Measurements from ENCODE around the gene MYOZ1.

The MYOZ1 gene

DNA sequence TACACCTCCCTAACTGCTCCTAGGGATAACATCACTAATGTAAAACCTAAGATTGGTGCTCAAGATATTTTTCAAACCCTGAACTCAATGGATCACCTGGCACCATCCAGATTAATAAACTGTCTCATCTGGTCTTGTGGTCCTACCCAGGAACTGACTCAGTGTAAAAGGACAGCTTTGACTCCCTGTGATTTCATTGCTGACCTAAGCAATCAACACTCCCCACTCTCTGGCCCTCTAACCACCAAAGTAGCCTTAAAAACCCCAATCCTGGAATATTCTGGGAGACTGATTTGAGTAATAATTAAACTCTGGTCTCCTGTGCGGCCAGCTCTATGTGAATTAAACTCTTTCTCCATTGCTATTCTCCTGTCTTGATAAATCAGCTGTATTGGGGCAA lies 43.9 kb downstream of the MYOZ1 start:
- no peak for DNase-seq (ENCODE audit: low spot score)

DNA sequence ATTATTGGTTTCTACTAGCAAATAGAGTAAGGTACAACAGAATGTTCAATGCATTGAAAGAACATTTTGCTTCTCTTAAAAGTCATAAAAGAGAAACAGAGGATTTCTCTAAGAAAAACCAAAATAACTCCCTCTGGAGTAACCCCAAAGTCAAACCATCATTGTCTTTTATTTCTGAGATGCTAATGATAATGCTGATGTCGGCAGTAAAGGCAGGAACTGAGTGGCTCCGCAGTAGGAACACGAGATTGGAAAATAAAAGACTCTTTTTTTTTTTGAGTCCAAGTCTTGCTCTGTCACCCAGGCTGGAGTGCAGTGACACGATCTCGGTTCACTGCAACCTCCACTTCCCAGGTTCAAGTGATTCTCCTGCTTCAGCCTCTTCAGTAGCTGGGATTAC lies 47.5 kb downstream of the MYOZ1 start:
- DNase-seq (ENCODE audit: low spot score) = no peak

DNA sequence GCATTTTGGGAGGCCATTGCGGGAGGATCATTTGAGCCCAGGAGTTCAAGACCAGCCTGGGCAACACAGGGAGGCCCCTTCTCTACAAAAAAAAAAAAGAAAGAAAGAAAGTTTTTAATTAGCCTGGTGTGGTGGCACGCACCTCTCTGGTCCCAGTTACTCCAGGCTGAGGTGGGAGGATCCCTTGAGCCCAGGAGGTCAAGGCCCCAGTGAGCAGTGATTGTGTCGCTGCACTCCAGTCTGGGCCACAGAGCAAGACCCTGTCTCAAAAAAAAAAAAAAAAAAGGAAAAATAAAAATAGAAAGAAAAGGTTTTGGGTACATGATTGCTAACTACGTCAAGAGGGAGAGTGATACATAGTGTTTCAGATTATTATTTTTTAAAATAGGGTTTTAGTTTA lies 48.2 kb downstream of the MYOZ1 start:
- DNase-seq (ENCODE audit: low spot score) = no peak

DNA sequence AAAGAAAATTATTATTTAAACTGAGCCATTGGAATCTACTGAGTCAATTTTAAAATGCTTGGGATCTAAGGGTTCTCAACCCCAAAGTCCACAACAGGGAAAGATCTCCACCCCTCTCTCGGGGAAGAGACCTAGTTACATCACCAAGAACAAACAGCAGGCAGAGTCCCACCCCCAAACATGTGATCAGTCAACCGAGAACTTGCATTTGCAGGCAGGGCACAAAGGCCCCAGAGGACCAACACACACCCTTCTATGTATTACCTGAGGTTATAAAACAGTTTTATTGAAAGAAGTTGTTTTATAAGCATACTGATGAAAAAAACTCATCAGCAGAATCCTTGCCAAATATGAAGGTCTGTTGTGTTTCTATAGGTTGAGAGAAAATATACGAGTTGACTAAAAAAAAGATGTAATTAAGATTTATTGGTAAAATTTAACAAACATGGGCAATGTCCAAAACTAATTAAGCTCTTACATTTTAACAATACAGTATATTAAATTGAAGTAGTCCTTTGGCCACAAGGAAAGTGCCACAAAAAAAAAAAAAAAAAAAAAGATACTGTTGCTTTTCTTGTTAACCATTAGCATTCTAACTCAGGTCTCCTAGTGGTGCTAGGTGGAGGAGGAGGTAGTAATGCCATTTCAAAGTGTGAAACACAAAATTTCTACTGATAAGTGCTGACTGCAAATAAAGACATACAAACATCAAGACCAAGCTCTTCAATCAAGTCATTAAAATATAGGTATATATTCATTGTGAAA lies 49.2 kb downstream of the MYOZ1 start:
- DNase-seq (ENCODE audit: low spot score) = peak; percentile 46

DNA sequence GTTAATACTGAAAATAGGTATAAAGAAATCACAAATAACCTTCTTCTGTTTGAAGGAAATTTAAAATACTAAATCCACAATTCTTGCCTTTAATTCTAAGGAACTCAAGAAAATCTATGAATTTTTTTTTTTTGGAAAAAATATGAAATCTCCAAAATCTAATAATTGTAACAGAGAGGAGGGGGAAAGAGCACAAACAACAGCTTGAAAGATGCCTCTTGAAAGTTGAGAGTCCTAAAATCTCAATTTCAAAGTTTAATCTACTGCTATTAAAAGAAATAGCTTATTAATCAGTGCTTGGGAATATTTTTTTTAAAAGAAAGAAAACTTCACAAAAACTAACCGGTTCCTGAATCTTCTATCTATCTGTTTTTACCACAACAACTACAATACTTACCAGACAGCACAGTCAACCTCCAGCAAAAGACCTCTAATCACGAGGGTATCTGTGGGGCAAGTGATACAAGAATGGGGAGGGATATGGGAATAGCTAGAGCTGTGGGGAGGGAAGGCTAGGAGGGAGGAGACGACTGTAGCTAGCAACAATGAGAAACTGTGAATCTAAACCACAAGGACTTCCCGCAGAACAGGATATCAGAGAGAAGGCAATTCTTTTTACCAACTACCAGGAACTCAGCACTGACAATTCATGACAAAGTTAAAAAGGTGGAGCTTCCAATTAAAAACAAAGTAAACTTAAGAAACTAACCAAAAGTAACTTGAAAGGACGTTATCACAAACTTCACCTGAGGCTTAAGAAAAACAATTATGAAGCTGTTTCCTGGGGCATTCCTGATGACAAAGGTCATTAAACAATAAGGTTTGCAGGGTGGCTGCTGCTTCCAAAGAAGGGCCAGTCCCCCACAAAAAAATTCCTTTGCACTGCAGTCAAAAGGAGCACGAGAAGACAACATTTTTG lies 50.1 kb downstream of the MYOZ1 start, which contains the start of gene USP54:
USP54 (minus strand) TSS at position 462 of the 919 bp plus-strand sequence. CDS start 15,684 bp downstream, outside the sequence.
- peak; percentile 2 for DNase-seq (ENCODE audit: low spot score)

DNA sequence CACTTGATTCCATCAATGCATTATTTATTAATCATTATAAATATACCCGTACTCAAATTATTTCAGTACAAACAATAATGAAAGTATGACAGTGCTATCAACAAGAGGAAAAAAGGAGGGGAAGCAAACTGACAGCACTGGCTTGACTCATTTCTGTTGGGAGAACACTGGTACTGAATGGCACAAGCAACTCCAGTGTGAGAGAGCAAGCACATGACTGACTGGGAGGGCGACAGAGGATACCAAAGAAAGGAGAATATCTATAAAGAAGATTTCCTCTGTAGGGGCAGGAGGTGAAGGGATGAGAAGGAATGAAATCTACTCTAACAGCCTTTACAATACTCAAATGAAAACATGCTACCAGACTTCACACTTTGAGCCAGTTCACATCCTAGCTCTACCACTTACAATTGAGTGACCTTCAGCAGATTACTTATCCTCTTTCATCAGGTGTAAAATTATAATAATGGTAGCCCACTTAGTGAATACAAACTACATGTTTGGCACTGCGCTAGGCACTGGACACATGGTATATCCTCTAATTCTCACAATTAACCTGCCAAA lies 51.6 kb downstream of the MYOZ1 start:
- DNase-seq (ENCODE audit: low spot score) = no peak

DNA sequence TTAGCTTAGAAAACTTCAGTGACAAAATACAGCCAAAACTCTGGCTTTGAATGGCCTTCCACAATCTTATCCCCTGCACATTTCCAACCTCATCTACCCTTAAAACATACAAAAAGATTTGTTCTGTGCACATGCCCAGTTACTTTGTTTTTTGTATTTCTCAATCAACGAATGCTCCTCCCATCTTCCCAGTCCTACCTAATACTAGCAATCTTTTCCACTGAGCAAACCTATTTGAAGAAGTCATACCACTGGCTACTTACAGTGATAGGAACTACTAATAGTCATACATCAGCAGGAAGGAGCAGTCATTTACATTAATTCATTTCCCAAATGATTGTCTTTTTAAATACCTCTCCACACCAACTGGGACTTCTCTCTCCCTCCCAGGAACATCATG lies 52.6 kb downstream of the MYOZ1 start:
- DNase-seq (ENCODE audit: low spot score) = no peak

DNA sequence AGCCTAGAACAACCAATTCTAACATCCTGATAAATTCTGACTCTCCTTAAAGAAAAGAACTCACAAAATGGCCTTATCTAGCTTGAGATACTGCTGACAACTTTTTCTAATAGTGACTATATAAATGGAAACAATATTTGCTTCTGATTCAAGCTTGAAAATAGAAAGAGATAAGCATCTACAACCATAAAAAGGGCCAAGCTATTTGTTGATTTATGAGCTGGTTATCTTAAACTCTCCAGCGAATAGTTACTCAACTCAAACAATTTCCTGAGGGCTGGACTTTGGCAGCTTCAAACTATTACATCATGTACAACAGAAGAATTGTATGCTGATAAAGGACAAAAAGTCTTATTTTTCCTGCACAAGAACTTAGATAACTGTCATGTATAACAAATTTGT lies 54.7 kb downstream of the MYOZ1 start:
- no peak for DNase-seq (ENCODE audit: low spot score)

DNA sequence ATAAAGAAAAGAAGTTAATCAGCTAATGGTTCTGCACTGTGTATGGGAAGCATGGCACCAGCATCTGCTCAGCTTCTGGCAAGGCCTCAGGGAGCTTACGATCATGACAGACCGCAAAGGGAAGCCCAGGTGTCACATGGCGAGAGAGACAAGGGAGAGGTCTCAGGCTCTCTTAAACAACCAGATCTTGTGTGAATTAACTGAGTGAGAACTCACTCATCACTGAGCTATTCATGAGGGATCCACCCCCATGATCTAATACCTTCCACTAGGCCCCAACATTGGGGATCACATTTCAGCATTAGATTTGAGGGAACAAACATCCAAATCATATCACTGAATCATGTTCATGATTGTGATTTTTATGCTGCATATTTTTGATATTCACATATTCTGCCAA lies 55.9 kb downstream of the MYOZ1 start:
- DNase-seq (ENCODE audit: low spot score) = no peak

DNA sequence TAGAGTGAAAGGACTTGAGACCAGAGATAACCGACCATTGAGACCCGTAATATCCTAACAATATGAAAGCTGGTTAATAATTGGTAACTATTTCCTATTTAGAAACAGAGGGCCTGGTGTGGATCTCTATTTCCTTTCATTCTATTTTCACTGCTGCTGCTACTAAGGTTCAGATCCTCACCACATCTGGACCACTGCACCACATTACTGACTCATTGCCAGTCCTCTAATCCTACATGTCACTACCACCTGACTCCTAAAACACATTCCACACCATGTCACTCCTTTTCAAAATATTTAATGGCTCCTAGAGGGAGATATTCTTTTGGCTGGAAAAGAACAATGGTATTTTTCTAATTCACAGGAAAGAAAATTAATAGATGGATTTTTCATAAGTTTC lies 56.5 kb downstream of the MYOZ1 start:
- no peak for DNase-seq (ENCODE audit: low spot score)

DNA sequence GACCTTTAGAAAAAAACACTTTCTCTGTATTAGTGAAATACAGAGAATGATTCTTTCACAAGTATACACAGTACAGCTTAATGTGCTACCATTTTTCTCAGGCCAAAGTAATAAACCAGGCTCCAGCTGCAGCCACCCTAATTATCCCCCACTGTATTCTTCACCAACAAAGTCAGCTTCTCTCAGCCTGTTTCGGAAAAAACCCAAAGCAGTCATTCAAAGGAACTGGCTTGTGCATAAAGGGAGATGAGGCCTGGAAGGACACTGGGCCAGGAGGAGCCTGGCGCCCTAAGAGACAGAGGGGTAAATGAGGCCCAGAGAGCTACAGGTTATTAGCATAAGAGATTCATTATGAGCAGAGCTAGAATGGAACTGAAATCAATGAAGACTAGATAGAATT lies 59.4 kb downstream of the MYOZ1 start:
- no peak for DNase-seq (ENCODE audit: low spot score)
